GM18505 (cell line): ENCODE data around the gene PTPRD.
"Not testable (repeated sequence)": the region's sequence is repeated elsewhere in the genome, so short reads cannot be mapped to it uniquely, and the experiment has no call there.

ENCODE experiments used
- ATAC-seq: cut with Tn5 transposase; IDR thresholded peaks from one replicate; pipeline ENCODE4 v1.9.1; 2021; ENCODE audit not compliant: unreplicated experiment
- POLR2A ChIP-seq: IDR thresholded peaks from 4 replicates; pipeline ENCODE4 v1.6.1; 2011; ENCODE audit warnings: borderline replicate concordance; ENCODE audit not compliant: insufficient read depth, insufficient read length; ENCODE audit errors: extremely low read depth

Gene PTPRD

GRCh38 chr9:9186086-9186485, 1426.7 kb downstream of the PTPRD start:
- ATAC-seq, result no peak
- TF ChIP-seq POLR2A, result no peak

DNA sequence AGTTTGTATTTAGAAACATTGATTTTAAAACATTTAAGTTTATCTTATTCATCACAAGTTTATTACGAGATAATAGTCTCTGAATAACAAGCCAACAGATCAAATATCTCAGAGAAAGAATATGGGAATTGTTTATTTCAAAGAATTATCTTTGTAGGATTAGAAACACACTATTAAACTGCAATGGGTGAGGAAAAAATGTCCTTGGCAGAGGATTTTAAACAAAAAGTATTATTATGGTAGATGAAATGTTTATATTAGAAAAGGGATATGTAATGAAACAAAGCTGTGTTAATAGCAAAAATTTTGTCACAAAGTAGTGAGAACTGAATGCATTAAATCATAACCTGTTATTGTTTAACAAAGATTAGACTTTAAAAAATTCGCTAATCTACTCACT, 1430.4 kb downstream of the PTPRD start:
- TF ChIP-seq POLR2A, result no peak
- no peak for ATAC-seq

DNA sequence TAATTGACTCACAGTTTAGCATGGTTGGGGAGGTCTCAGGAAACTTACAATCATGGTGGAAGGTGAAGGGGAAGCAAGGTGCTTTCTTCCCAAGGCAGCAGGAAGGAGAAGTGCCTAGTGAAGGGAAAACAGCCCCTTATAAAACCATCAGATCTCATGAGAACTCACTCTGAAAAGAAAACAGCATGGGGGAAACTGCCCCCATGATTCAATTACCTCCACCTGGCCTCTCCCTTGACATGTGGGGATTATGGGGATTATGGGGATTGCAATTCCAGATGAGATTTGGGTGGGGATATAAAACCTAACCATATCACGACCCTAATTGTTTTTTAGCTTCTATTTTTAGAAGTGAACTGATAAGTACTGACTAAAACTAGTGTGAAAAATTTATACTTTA, 1435.7 kb downstream of the PTPRD start:
- no peak for ATAC-seq
- no peak for TF ChIP-seq POLR2A

DNA sequence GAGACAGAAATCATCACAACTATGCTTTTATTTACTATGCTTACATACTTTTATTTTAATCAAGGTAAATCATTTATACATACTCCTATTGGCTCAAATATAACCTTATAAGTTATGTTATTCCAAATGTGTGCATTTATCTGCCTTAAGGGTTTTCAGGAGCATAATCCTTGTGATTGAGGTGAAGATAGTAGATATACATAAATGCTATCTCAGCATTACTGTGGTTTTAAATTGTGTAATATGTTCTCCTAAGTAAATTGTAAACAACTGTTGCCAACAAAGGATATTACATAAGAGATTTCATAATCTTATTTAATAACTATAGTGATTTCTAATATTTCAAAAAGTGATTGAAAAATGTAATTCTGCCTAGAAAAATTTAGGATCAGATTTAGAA, 1438.4 kb downstream of the PTPRD start:
- no peak for TF ChIP-seq POLR2A
- ATAC-seq, result no peak

DNA sequence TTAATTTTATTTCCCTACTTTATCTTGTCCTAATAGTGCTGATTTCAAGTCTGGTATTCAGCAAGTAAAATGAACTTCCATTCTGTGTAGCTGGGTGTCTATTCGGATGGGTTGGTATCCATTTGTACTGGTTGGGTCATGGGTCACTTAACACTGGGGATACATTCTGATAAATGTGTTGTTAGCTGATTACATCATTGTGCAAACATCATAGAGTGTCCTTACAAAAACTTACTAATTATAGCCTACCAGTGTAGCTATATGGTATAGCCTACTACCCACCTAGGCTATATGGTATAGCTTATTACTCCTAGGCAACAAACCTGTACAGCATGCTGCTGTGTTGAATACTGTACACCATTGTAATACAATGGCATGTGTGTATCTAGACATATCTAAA, 1439.5 kb downstream of the PTPRD start:
- ATAC-seq, result no peak
- TF ChIP-seq POLR2A, result no peak

DNA sequence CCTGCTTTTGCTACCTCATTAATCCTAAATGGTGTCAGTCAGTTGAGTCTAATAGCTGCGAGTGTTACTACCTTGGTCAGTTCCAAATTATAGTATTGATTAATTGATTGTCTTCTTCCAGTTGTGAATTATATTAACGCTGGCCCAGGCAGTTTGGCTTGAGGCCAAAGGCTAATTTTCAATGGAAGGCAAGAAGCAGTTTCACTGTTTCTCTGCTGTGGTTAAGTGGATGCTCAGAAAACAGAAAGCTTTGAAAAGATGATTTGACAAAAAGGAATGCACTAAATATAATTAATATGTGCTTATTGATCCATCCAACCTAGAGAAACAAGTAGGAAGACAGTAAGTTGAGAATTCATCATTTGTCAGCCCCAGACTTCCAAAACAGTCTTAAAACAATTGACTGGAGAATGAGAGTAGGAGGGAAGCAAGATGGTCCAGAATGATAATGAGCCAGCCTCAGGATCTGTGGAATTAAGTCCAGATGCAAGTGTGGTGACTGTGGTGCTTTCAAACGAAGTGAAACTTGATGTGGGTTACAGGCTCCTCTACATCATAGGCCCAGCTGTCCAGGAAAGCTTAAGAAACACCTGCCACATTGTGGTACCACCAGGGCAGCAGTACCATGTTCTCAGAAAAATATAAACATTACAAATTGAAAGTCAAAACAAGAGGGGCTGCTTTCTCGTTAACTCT, 1442.2 kb downstream of the PTPRD start:
- no peak for TF ChIP-seq POLR2A
- ATAC-seq, result no peak

- no peak for TF ChIP-seq POLR2A
- no peak for ATAC-seq
These were observed 1470.8 kb downstream of the PTPRD start for GRCh38 chr9:9142001-9142400.

DNA sequence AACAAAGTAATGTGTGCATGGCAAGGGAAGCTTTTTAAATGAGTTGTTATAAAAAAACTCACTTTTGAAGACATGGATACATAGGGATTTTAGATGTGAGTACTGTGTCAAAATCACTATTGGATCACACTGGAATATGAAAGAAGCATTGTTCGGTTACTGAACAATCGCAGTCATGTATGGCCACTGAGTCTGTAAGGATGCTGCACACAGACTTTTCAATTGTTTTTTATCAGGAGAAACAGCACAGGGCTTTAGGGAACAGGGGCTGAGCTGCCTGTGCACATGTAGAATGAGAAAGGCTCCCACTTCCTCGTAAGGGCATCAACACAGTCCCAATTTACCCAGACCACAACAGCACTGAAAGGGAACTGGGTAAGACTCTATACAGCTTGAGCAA, 1479.3 kb downstream of the PTPRD start:
- no peak for TF ChIP-seq POLR2A
- no peak for ATAC-seq

- ATAC-seq, result no peak
- TF ChIP-seq POLR2A, result no peak
These were observed 1488.2 kb downstream of the PTPRD start for GRCh38 chr9:9124616-9125015.

DNA sequence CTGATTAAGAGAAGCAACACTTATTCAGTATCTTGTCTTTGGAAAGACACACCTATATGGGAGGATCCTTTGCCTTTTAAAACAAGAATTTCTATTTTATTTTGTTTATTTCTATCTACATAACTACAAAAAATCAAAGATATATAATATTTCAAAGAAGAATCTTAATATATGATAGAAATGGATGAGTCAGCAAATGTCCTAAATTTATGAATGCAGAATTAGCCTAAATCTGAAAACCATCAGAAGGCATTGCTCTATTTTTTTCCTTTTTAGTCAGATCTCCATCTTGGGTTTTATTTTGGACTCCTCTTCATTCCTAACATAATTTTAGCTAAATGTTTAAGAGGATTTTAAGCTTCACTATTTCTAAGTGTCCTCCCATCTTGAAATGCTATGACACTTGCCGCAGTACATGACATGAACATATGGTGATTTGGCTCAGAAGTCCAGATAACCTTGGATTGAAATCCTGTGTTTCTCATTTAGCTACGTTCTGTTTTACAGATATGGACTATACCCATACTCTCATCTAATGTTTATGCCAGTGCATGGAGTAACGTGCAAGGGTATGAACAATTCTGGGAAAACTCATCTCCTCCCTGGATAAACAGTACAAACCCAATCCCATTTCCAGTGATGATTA, 1490.4 kb downstream of the PTPRD start:
- ATAC-seq, result no peak
- TF ChIP-seq POLR2A, result no peak

DNA sequence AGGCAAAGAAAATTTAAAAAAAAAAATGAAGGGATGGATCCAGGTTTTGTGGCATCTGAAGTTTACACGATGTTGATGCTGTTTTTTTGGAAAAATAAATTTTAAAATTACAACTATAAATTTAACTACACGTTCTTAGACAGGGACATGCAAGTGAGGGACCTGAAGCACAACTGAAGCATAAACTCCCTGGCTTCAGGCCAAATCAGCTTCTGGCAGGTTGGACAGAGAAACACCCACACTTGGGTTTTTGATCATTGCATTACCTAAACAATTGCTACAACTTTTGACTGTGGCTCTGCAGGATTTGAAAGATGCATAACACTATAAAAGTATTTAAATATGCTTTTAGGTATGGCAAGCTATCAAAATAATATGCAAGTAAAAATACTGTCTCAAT, 1494.9 kb downstream of the PTPRD start:
- TF ChIP-seq POLR2A, result no peak
- ATAC-seq, result no peak

DNA sequence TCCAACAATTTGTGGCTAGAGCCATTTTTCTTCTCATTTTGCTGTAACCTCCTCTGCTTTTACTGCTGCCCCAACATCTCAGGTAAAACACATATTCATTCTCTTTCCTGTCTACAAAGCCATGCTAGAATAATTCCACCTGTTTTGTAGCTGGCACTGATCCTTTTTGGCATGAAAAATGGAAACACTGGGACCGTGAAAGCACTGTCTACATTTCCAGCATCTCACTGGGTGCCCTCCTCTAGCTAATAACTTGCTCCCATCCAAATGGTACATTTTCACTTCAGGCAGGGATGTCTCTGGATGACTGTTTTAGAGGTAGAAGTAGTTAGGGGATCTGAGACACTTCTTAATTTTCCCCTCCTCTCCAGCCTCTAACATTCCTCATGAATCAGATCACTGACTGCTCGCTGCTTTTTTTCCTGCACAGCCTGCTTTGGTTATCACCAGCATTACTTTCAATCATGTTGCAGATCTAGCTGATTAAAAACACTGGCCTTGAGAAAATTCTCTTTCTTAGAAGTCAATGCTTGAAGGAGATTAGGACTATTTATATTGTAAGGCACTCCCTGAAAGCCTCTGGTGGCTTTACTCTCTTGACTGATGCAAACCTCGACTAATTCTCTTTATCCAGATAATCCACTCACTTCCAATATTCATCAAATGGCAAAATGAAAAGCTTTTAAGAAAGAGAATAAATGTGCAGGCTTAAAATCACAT, 1500.6 kb downstream of the PTPRD start:
- TF ChIP-seq POLR2A, result no peak
- ATAC-seq, result no peak

- no peak for ATAC-seq
- no peak for TF ChIP-seq POLR2A
These were observed 1504.2 kb downstream of the PTPRD start for GRCh38 chr9:9108641-9109040.

DNA sequence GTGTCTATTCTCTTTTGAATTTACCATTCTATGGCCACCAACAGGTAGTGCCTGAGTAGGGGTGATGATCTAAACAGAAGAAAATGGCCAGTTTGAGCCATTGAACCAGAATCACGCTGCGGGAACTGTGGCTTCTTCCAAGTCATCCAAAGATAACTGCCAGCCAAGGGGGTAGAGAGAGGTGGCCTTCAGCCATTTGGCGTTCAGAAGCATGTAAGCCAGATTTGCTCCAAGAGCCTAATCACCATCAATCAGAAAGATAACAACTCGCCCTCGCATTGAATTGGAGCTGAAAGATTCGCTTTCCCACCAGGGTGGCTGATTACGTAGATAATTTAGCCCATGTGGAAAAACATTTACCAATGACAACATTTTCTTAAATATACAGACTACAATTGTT, 1510.5 kb downstream of the PTPRD start:
- no peak for TF ChIP-seq POLR2A
- no peak for ATAC-seq

- ATAC-seq, result no peak
- TF ChIP-seq POLR2A, result no peak
These were observed 1512.7 kb downstream of the PTPRD start for GRCh38 chr9:9100070-9100469.

DNA sequence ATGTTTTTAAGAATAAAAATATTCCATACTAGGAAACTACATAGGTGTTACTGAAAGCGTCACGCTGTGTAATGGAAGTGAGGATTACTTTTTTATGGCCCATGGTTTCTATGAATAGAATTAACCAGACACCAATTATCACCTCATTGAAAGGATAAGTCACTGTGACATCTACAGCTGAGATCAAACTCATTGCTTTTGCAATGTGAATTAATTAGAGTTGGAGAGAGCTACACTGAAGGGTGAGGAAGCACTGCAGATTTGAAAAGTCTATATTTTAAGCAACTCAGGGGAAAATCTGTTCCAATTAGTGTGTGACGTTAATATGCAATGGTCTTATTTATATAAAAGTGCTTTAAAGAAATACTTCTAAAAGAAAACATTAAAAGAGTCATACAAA, 1513.2 kb downstream of the PTPRD start:
- no peak for TF ChIP-seq POLR2A
- no peak for ATAC-seq

- not testable (repeated sequence) for ATAC-seq
These were observed 1515.5 kb downstream of the PTPRD start for GRCh38 chr9:9097254-9097653.
